Panc1 (cell line): Measurements from ENCODE around the gene GFOD2. TPM values are rescaled to one million over a fixed set of nuclear protein-coding genes. Genes with fewer than 3 reads are reported as not detected.

Experiments
- ATAC-seq: fragments of 200-7000 bp; cut with Tn5 transposase; 2 replicates; pipeline ENCODE4 v1.9.1; 2020; ENCODE audit warnings: mild to moderate bottlenecking, moderate library complexity
- BruUV-seq: library from RNA; stranded (reverse); fragments of 400-500 nt; replicated peaks from 2 replicates; lab custom pipeline; 2021; lab: Mats Ljungman, UMichigan
- CTCF ChIA-PET: fragments of 300-600 bp; sonication (Branson Sonifier 250); formaldehyde crosslinking; loops from one replicate; lab custom pipeline; 2022; ENCODE audit warnings: antibody characterized with exemption; lab: Charles Lee
- POLR2A ChIA-PET: fragments of 300-600 bp; sonication (Branson Sonifier 250); formaldehyde crosslinking; loops from one replicate; lab custom pipeline; 2022; ENCODE audit warnings: antibody characterized with exemption; lab: Charles Lee
- DNase-seq: peaks from one replicate; pipeline ENCODE4 v3.0.0-alpha.2; 2010; ENCODE audit warnings: low read depth, low spot score
- H3K27ac ChIP-seq: 2 replicates; pipeline ENCODE4 v1.5.1; 2011; ENCODE audit warnings: mild to moderate bottlenecking, low read length, inconsistent platforms
- H3K27me3 ChIP-seq: fragments of 200-500 bp; sonication (Bioruptor generic); 2 replicates; pipeline ENCODE4 v1.6.0; 2014; ENCODE audit warnings: low read length, inconsistent platforms; ENCODE audit not compliant: control insufficient read depth, insufficient read depth
- H3K36me3 ChIP-seq: fragments of 200-500 bp; sonication (Bioruptor generic); 2 replicates; pipeline ENCODE4 v1.5.1; 2014; ENCODE audit warnings: inconsistent platforms, mild to moderate bottlenecking, low read length, moderate library complexity; ENCODE audit not compliant: control insufficient read depth, insufficient read depth
- H3K4me1 ChIP-seq: 2 replicates; pipeline ENCODE4 v1.5.1; 2011; ENCODE audit warnings: inconsistent platforms, mild to moderate bottlenecking, low read length, moderate library complexity; ENCODE audit not compliant: control insufficient read depth, insufficient read depth
- H3K4me3 ChIP-seq, 2 experiments: 2 replicates each; pipeline ENCODE4 v1.5.1; 2011 to 2012; ENCODE audit warnings: low read depth in 2 of 2, low read length in 2 of 2, mild to moderate bottlenecking in 2 of 2, inconsistent platforms in 1 of 2, moderate library complexity in 1 of 2
- H3K9me3 ChIP-seq: fragments of 200-500 bp; sonication (Bioruptor generic); 2 replicates; pipeline ENCODE4 v1.5.1; 2014; ENCODE audit warnings: low read depth, mild to moderate bottlenecking, inconsistent platforms, low read length, moderate library complexity; ENCODE audit not compliant: control insufficient read depth, insufficient read depth
- CTCF ChIP-seq: fragments of 450-650 bp; IDR thresholded peaks from 2 replicates; pipeline ENCODE4 v1.5.1; 2017; ENCODE audit warnings: mild to moderate bottlenecking
- POLR2AphosphoS5 ChIP-seq: IDR thresholded peaks from 2 replicates; pipeline ENCODE4 v1.6.1; 2012; ENCODE audit warnings: mild to moderate bottlenecking, low read depth, low read length, moderate library complexity
- REST ChIP-seq, 2 experiments: IDR thresholded peaks; 2 replicates each; pipeline ENCODE4 v1.6.1; 2011 to 2012; ENCODE audit warnings: low read depth in 2 of 2, control low read depth in 1 of 2, low read length in 1 of 2, mild to moderate bottlenecking in 1 of 2, moderate library complexity in 1 of 2; ENCODE audit not compliant: insufficient read depth in 1 of 2
- SIN3A ChIP-seq: IDR thresholded peaks from 2 replicates; pipeline ENCODE4 v1.6.1; 2012; ENCODE audit warnings: low read depth, mild to moderate bottlenecking, low read length, moderate library complexity, borderline replicate concordance; ENCODE audit not compliant: insufficient read depth
- TCF7L2 ChIP-seq: IDR thresholded peaks from 2 replicates; pipeline ENCODE4 v1.6.1; 2011; ENCODE audit warnings: mild to moderate bottlenecking, low read depth, low read length, inconsistent platforms
- in situ Hi-C: cut with HindIII; loops from 2 replicates; pipeline ENCODE4 v1.10.0; 2016; ENCODE audit warnings: low sequenced_read_pairs, low pct_unique_long_range_greater_than_20kb
- intact Hi-C: fragments of 100-400 bp; cut with micrococcal nuclease; formaldehyde crosslinking; loops from one replicate; pipeline ENCODE4 v1.10.0; 2022; ENCODE audit not compliant: unreplicated experiment
- total RNA-seq: library from RNA; stranded (reverse); gene quantifications from one replicate; pipeline ENCODE4 v1.2.1, GENCODE V29; 2021; ENCODE audit not compliant: unreplicated experiment

Gene GFOD2
- total RNA-seq, 1 experiment from 2014 or later: 15.1 TPM

GRCh38 chr16:67707790-67708189, 11.3 kb downstream of the GFOD2 start:
- TF ChIP-seq TCF7L2 (no peak), REST (IDR thresholded peaks at IDR 0.05; ENCODE audit: insufficient read depth in 1 of 2, low read depth in 2 of 2, low read length in 1 of 2) (no peak), SIN3A (no peak), POLR2AphosphoS5 (no peak)
- ChIA-PET POLR2A (no interaction called here), CTCF (no interaction called here)
- H3K4me3 ChIP-seq: no peak overlapping the region
- no peaks in the 10 kb centered on the region for H3K27me3 ChIP-seq
- in situ Hi-C loops (no loop called here), intact Hi-C loops (no loop called here)
- ATAC-seq (no peak), DNase-seq (no peak)
- no TSS peak for BruUV-seq
- H3K36me3 ChIP-seq: no peaks in the 10 kb centered on the region
- no peaks in the 10 kb centered on the region for H3K9me3 ChIP-seq
- no peaks in the 10 kb centered on the region for H3K4me1 ChIP-seq
- no peak overlapping the region for H3K27ac ChIP-seq

- DNase-seq (no peak), ATAC-seq (no peak)
- BruUV-seq: no TSS peak
- ChIA-PET CTCF (no interaction called here), POLR2A (no interaction called here)
- Histone ChIP-seq H3K4me3 (no peak overlapping the region), H3K9me3 (no peaks in the 10 kb centered on the region), H3K36me3 (no peaks in the 10 kb centered on the region), H3K27ac (no peak overlapping the region), H3K4me1 (no peaks in the 10 kb centered on the region), H3K27me3 (no peaks in the 10 kb centered on the region)
- TF ChIP-seq REST (IDR thresholded peaks at IDR 0.05; ENCODE audit: insufficient read depth in 1 of 2, low read depth in 2 of 2, low read length in 1 of 2) (no peak), CTCF (no peak), TCF7L2 (no peak), POLR2AphosphoS5 (no peak), SIN3A (no peak)
- intact Hi-C loops: no loop called here
- in situ Hi-C loops: no loop called here
Measured at GRCh38 chr16:67707210-67707609, 11.9 kb downstream of the GFOD2 start.
